PC-3 (cell line): ENCODE results near the gene RNF146. TPM values are rescaled to one million over a fixed set of nuclear protein-coding genes. Genes with fewer than 3 reads are reported as not detected.

Experiments used
- ATAC-seq: fragments of 200-7000 bp; cut with Tn5 transposase; 2 replicates; pipeline ENCODE4 v1.9.1; 2020; ENCODE audit warnings: mild to moderate bottlenecking, moderate library complexity
- BruUV-seq: library from RNA; stranded (reverse); fragments of 400-500 nt; replicated peaks from 2 replicates; lab custom pipeline; 2021; lab: Mats Ljungman, UMichigan
- CTCF ChIA-PET: fragments of 300-600 bp; sonication (Branson Sonifier 250); formaldehyde crosslinking; loops from one replicate; lab custom pipeline; 2022; ENCODE audit warnings: antibody characterized with exemption; lab: Charles Lee
- POLR2A ChIA-PET: fragments of 300-600 bp; sonication (Branson Sonifier 250); formaldehyde crosslinking; loops from one replicate; lab custom pipeline; 2022; ENCODE audit warnings: antibody characterized with exemption; ENCODE audit not compliant: unreplicated experiment; lab: Charles Lee
- DNase-seq: peaks from one replicate; pipeline ENCODE4 v3.0.0-alpha.2; 2015
- H2AFZ ChIP-seq: fragments of 300-600 bp; sonication (generic); 2 replicates; pipeline ENCODE4 v1.6.0; 2016; ENCODE audit warnings: antibody characterized with exemption, low read length
- H3F3A ChIP-seq: fragments of 300-600 bp; sonication (generic); one replicate; pipeline ENCODE4 v1.6.0; 2017; ENCODE audit warnings: antibody characterized with exemption, low read length, control low read depth, mild to moderate bottlenecking; ENCODE audit not compliant: unreplicated experiment
- H3K27ac ChIP-seq: fragments of 300-600 bp; sonication (generic); 2 replicates; pipeline ENCODE4 v1.5.1; 2016; ENCODE audit warnings: mild to moderate bottlenecking, low read length
- H3K27me3 ChIP-seq: fragments of 300-600 bp; sonication (generic); 2 replicates; pipeline ENCODE4 v1.6.1; 2016; ENCODE audit warnings: low read length, mixed read lengths
- H3K36me3 ChIP-seq: fragments of 300-600 bp; sonication (generic); 2 replicates; pipeline ENCODE4 v1.6.1; 2016; ENCODE audit warnings: low read depth, mixed run types, low read length, mixed read lengths
- H3K4me1 ChIP-seq: fragments of 300-600 bp; sonication (generic); 2 replicates; pipeline ENCODE4 v1.5.1; 2016; ENCODE audit warnings: low read length; ENCODE audit not compliant: insufficient read depth
- H3K4me2 ChIP-seq: fragments of 300-600 bp; sonication (generic); 2 replicates; pipeline ENCODE4 v1.6.0; 2016; ENCODE audit warnings: low read length
- H3K4me3 ChIP-seq: fragments of 300-600 bp; sonication (generic); 2 replicates; pipeline ENCODE4 v1.5.1; 2016; ENCODE audit warnings: mild to moderate bottlenecking, low read length, mixed read lengths
- H3K79me2 ChIP-seq: fragments of 300-600 bp; sonication (generic); 2 replicates; pipeline ENCODE4 v1.6.1; 2017; ENCODE audit warnings: low read length, mixed read lengths
- H3K9ac ChIP-seq: fragments of 300-600 bp; sonication (generic); 2 replicates; pipeline ENCODE4 v1.6.0; 2016; ENCODE audit warnings: mild to moderate bottlenecking, low read length
- H3K9me2 ChIP-seq: fragments of 300-600 bp; sonication (generic); replicated peaks from 2 replicates; pipeline ENCODE4 v1.6.1; 2016; ENCODE audit warnings: mixed run types, low read length, mixed read lengths
- H3K9me3 ChIP-seq: fragments of 300-600 bp; sonication (generic); 2 replicates; pipeline ENCODE4 v1.6.1; 2016; ENCODE audit warnings: low read length, mixed read lengths
- H4K20me1 ChIP-seq: fragments of 300-600 bp; sonication (generic); 2 replicates; pipeline ENCODE4 v1.6.1; 2016; ENCODE audit warnings: low read length, mixed read lengths
- EZH2 ChIP-seq: fragments of 300-600 bp; sonication (generic); IDR thresholded peaks from one replicate; pipeline ENCODE4 v1.6.1; 2017; ENCODE audit warnings: antibody characterized with exemption, mild to moderate bottlenecking, low read length; ENCODE audit not compliant: unreplicated experiment
- EZH2phosphoT487 ChIP-seq: fragments of 300-600 bp; sonication (generic); IDR thresholded peaks from 2 replicates; pipeline ENCODE4 v1.6.1; 2018; ENCODE audit warnings: mild to moderate bottlenecking, antibody characterized with exemption, low read length, borderline replicate concordance
- intact Hi-C: fragments of 100-400 bp; cut with micrococcal nuclease; formaldehyde crosslinking; loops from 2 replicates; pipeline ENCODE4 v1.9.0; 2023
- total RNA-seq: library from RNA; depleted of rRNA; stranded (reverse); fragments of >200 nt; gene quantifications from 2 replicates; pipeline ENCODE4 v1.2.3, GENCODE V29; 2014
- TF ChIP-seq, protein P1 (sequence below): fragments of 300-600 bp; sonication (generic); conservative IDR thresholded peaks from 2 replicates; pipeline ENCODE4 v1.5.1; 2017; ENCODE audit warnings: antibody characterized with exemption, low read depth, mild to moderate bottlenecking, low read length

The RNF146 gene
- total RNA-seq, 1 experiment from 2014 or later = 11.6 TPM

DNA sequence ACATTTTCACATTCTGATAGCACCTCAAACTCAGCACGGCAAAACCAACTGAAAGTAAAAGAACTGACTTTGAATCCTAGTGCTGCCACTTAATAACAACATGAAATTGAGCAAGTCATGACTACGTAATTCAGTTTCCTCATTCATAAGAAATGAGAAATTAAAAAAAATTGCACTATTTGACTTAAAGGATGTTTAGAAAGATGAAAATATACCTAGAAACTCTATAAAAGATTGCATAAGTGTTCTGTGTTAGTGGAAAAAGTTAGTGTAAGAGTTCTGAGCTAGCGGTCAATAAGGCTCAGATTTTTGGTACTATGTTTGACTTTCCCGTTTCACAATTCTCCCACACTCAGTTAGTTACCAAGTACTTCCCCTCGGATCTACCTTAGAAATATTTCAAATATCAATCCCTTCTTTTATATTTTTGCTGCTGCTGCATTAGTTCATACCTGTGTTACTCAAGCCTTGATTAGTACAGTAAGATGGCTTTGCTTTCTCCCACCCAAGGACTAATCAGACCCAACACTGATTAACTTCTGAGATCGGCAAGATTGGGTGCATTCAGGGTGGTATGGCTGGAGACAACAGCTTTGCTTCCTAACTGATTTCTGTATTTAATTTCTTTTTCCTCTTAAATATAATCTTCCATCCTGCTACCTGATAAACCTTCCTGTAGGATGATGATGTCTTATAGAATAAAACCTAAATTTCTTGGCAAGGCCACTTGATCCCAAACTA is 50.9 kb downstream of the RNF146 start:
- intact Hi-C loops = no loop called here
- no TSS peak for BruUV-seq

DNA sequence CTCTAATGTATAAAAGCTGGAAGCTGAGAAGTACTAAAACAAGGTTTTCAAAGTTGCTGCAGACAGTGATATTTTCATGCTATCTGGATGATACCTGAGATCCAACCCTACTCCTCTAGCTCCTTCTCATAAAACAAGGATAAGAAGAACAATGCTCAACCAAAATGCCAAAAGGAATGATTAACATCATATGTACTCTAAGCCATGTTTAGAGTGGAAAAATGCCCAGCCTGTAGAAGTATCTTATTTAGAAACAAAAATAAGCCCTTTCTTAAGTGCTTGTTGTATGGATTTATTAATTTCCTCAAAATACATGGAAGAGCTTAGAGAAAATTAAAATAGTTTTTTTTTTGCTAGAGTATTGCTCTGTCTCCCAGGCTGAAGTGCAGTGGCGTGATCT is 53.0 kb downstream of the RNF146 start:
- peaks cover 2% of the 10 kb centered on the region for H3K36me3 ChIP-seq

More for the DNA sequence above, 50.9 kb downstream of the RNF146 start:
- Histone ChIP-seq H3K79me2 (no peaks in the 10 kb centered on the region), H3K27ac (no peak overlapping the region), H3K4me1 (no peaks in the 10 kb centered on the region), H3K4me3 (no peak overlapping the region), H3K9me3 (no peaks in the 10 kb centered on the region), H3K9me2 (no peaks in the 10 kb centered on the region), H3K9ac (no peak overlapping the region), H2AFZ (no peak overlapping the region), H4K20me1 (no peaks in the 10 kb centered on the region), H3K27me3 (no peaks in the 10 kb centered on the region), H3K36me3 (peaks cover 2% of the 10 kb centered on the region; the same call in 1 of the 2 replicates), H3F3A (no peaks in the 10 kb centered on the region), H3K4me2 (no peak overlapping the region)
- CTCF ChIA-PET = no interaction called here
- POLR2A ChIA-PET = no interaction called here
- ATAC-seq (no peak), DNase-seq (no peak)
- TF ChIP-seq EZH2 = no peak
- no peak for TF ChIP-seq EZH2phosphoT487
- TF ChIP-seq, protein P1, sequence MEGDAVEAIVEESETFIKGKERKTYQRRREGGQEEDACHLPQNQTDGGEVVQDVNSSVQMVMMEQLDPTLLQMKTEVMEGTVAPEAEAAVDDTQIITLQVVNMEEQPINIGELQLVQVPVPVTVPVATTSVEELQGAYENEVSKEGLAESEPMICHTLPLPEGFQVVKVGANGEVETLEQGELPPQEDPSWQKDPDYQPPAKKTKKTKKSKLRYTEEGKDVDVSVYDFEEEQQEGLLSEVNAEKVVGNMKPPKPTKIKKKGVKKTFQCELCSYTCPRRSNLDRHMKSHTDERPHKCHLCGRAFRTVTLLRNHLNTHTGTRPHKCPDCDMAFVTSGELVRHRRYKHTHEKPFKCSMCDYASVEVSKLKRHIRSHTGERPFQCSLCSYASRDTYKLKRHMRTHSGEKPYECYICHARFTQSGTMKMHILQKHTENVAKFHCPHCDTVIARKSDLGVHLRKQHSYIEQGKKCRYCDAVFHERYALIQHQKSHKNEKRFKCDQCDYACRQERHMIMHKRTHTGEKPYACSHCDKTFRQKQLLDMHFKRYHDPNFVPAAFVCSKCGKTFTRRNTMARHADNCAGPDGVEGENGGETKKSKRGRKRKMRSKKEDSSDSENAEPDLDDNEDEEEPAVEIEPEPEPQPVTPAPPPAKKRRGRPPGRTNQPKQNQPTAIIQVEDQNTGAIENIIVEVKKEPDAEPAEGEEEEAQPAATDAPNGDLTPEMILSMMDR = no peak

More for the DNA sequence above, 53.0 kb downstream of the RNF146 start:
- no peak for DNase-seq
- H3K4me1 ChIP-seq = no peaks in the 10 kb centered on the region
- no peaks in the 10 kb centered on the region for H3K79me2 ChIP-seq
- no peaks in the 10 kb centered on the region for H3K9me2 ChIP-seq
- no TSS peak for BruUV-seq
- H3K27me3 ChIP-seq = no peaks in the 10 kb centered on the region
- H3K4me3 ChIP-seq = no peak overlapping the region
- no peak overlapping the region for H3K9ac ChIP-seq
- intact Hi-C loops = no loop called here
- no peak overlapping the region for H3K4me2 ChIP-seq
- no peaks in the 10 kb centered on the region for H3K9me3 ChIP-seq
- no peak overlapping the region for H3K27ac ChIP-seq
- no peaks in the 10 kb centered on the region for H4K20me1 ChIP-seq
- H3F3A ChIP-seq = no peaks in the 10 kb centered on the region
- POLR2A ChIA-PET = no interaction called here
- no peak overlapping the region for H2AFZ ChIP-seq
- ATAC-seq = no peak
- TF ChIP-seq EZH2phosphoT487 (no peak), EZH2 (no peak)
- TF ChIP-seq, protein P1 = no peak
- CTCF ChIA-PET = no interaction called here
